NCI-H774 (cell line): Measurements from ENCODE around the gene CDK16.
"Not testable (repeated sequence)": the region's sequence is repeated elsewhere in the genome, so short reads cannot be mapped to it uniquely, and the experiment has no call there.

ENCODE experiments used
- DNase-seq: peaks from one replicate; lab custom pipeline; 2025; lab: John Stamatoyannopoulos, UW

The CDK16 gene

DNA sequence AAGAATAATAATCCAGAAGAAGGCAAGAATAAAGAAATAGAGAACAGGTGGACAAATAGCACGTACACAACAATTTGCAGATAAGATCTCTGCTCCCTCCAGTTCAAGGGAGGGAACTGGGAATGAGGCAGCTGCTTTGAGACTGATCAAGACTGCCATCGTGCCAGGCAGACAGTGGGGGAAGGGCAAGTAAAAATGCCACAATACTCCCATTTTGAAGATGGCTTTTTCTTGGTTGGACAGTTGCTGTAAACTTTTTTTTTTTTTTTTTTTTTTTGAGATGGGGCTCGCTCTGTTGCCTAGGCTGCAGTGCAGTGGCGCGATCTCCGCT, 31.5 kb downstream of the CDK16 start:
- no peak for DNase-seq

DNA sequence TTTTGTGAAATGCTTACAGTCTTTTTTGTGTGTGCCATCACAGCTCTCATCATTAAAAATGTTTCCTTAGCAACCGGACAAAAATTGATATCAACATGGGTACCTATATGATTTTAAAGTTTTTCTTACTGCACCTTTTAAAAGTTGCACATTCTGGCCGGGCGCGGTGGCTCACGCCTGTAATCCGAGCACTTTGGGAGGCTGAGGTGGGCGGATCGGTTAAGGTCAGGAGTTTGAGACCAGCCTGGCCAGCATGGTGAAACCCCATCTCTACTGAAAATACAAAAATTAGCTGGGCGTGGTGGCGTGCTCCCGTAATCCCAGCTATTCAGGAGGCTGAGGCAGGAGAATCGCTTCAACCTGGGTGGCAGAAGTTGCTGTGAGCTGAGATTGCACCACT, 39.1 kb downstream of the CDK16 start:
- DNase-seq = not testable (repeated sequence)

DNA sequence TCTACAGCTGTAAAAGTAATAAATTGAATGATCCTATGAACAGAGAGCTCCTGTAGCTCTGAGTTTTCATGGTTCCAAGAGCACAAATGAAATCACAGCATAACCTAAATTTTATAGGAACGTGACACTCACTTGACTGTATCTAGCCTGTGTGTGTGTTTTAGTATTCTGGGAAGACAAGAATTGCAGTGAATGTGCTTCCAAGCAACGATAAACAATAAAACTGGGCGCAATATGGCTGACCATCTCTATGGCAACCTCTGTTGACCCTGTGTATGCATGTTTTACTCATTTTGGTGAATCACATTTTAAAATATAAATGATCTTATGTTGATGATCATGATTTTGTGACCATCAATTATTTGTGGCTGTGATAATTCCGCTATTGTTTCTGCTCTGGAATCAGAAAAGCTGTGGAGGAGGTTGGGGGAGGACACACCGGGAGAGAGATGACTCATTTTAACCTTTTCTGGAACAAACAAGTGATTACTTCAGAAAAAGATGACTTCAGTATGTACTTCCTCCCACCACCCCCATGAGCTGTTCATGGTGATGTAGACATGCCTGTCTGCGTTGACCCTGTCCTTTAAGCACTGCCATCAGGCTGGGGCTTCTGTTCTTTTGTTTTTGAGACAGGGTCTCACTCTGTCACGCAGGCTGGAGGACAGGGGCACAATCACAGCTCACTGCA, 46.1 kb downstream of the CDK16 start:
- DNase-seq = no peak

DNA sequence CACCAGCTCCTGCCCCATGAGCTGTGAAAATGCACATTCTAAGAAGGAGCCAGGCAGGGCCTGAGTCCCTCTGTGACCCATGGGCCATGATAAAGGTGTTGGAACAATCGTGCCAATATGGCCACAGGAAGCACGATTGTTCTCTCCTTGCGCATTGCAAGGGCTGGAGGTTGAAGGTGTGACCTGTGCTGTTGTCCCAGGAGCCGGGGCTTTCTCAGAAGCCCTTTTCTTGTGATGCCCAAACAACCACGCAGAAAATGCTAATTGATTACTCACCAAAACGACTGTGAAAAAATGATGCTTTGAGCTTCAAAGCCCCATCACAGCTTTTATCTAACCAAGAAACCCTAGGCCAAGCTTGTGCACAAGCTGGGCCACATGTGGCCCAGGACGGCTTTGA, 48.2 kb downstream of the CDK16 start:
- DNase-seq = no peak

DNA sequence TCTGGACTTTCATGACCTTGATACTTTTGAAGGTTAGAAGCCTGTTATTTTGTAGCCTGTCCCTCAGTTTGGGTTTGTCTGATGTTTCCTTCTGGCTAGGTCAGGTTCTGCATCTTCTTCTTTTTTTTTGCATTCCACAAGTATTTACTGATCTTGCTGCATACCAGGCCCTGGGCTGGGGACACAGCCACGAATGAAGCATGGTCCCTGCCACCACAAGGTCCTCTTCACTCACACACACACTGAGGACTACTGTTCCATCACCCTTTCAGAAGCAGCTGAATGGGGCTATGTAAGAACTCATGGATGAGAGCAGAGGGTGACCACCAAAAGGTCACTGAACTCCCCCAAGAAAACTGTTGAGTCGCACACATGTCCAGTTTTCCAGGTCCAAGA, 53.5 kb downstream of the CDK16 start:
- DNase-seq = no peak

DNA sequence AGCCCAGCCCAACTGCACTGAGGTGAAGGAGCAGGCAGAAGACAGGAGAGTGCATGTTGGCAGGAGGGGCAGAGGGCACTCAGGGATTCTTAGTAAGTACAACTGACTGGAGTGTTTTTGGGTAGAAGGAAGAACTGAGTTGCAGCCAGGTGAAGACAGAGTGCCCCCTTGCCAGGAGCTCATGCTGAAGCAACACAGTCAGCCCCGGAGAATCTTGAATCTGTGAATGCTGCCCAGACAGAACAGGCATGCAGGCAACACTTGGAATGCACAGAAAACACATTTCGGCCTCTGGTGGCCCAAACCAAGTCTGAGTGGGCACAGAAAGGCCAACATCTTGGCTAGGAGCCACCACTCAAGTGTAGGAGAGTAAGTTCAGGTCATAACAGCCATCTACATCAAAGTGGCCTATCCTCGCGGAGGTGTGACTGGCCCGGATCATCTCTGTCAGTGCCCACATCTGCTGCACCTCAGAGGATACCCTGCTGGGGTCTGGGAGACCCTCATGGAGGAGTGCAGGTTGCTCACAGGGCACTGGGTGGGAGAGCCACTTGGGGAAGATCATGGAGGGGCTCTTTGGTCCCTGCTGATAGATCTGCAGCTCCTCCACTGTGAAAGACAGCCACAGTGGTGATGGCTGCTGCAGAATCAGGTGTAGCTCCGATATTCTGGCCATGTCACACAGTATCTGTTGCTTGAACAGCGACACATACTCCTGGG, 54.7 kb downstream of the CDK16 start:
- no peak for DNase-seq

DNA sequence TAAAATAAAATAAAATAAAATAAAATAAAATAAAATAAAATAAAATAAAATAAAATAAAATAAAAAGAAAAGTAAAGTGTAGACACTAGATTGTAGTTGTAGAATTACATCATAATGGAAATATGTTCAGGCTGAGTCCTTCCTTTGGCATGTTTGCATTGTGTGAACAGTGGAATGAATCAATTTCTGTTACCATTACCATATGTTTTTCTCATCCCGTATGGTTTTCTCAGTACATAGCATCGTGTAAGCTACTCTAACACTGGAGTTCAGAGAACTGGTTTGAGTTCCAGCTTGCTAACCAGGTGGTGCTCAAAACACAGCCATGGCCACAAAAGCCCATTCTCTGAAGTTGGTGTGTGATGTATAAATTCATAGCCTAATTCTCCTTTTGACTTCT, 60.2 kb downstream of the CDK16 start:
- DNase-seq = no peak
